Measurements from ENCODE around the gene HNF1A.

- no peak for TF ChIP-seq CTCF (conservative IDR thresholded peaks at IDR 0.05 in 1 of 2, IDR thresholded peaks at IDR 0.05 in 1 of 2; ENCODE audit: low read depth in 1 of 2, low read length in 2 of 2)
- TF ChIP-seq EZH2 (IDR thresholded peaks at IDR 0.05; ENCODE audit: low read length, missing control alignments), result no peak
Observed at GRCh38 chr12:121017966-121018491, 39.7 kb downstream of the HNF1A start.

All from fibroblast of lung (primary cell).